Thyroid gland (tissue), 4 donors: ENCODE results near the gene APCDD1L.

Experiments used
- POLR2A ChIP-seq, 2 donors: fragments of 450-650 bp; IDR thresholded peaks; one replicate each; pipeline ENCODE4 v1.6.1; 2017; ENCODE audit warnings: antibody characterized with exemption in 2 of 2, mild to moderate bottlenecking in 2 of 2, moderate library complexity in 1 of 2
- TF ChIP-seq, protein P1 (sequence below), 6 experiments: fragments of 200-600 bp in 3 of 6; fragments of 450-650 bp in 3 of 6; sonication (generic) in 3 of 6; IDR thresholded peaks; one replicate each; pipeline ENCODE4 v1.5.1; 2016 to 2019; ENCODE audit warnings: antibody characterized with exemption in 6 of 6, mild to moderate bottlenecking in 2 of 6, inconsistent platforms in 1 of 6, moderate library complexity in 1 of 6

GRCh38 chr20:58497724-58498469 is 17.3 kb downstream of the APCDD1L start:
- no peak for TF ChIP-seq POLR2A (IDR thresholded peaks at IDR 0.05)
- TF ChIP-seq, protein P1, sequence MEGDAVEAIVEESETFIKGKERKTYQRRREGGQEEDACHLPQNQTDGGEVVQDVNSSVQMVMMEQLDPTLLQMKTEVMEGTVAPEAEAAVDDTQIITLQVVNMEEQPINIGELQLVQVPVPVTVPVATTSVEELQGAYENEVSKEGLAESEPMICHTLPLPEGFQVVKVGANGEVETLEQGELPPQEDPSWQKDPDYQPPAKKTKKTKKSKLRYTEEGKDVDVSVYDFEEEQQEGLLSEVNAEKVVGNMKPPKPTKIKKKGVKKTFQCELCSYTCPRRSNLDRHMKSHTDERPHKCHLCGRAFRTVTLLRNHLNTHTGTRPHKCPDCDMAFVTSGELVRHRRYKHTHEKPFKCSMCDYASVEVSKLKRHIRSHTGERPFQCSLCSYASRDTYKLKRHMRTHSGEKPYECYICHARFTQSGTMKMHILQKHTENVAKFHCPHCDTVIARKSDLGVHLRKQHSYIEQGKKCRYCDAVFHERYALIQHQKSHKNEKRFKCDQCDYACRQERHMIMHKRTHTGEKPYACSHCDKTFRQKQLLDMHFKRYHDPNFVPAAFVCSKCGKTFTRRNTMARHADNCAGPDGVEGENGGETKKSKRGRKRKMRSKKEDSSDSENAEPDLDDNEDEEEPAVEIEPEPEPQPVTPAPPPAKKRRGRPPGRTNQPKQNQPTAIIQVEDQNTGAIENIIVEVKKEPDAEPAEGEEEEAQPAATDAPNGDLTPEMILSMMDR (IDR thresholded peaks at IDR 0.05): no peak
